SK-N-SH (cell line): Measurements from ENCODE around the gene PKM. TPM values are rescaled to one million over a fixed set of nuclear protein-coding genes. Genes with fewer than 3 reads are reported as not detected.

ENCODE experiments used
- CTCF ChIA-PET: fragments of 300-600, 350-600 bp; formaldehyde crosslinking; extraction: SDS; loops from one replicate; lab custom pipeline; 2021; lab: Yijun Ruan, JAX
- POLR2A ChIA-PET: fragments of 350-600 bp; sonication (Branson Sonifier 250); formaldehyde crosslinking; extraction: SDS; loops from one replicate; lab custom pipeline; 2020; ENCODE audit warnings: antibody characterized with exemption, inconsistent platforms; lab: Yijun Ruan, JAX
- DNase-seq: peaks from one replicate; pipeline ENCODE4 v3.0.0; 2012
- H2AFZ ChIP-seq: fragments of 200-600 bp; sonication (generic); 2 replicates; pipeline ENCODE4 v1.8.1; 2016; ENCODE audit warnings: antibody characterized with exemption, mild to moderate bottlenecking, low read depth
- H3F3A ChIP-seq: fragments of 200-600 bp; sonication (generic); replicated peaks from 2 replicates; pipeline ENCODE3; 2016; ENCODE audit warnings: antibody characterized with exemption, mild to moderate bottlenecking; ENCODE audit not compliant: insufficient read depth
- H3K27ac ChIP-seq, 2 experiments: fragments of 200-500 bp in 1 of 2; fragments of 200-600 bp in 1 of 2; sonication (Bioruptor generic) in 1 of 2; sonication (generic), shearing (Covaris generic) in 1 of 2; 2 replicates each; pipeline versions ENCODE4 v1.5.1 to v1.6.1; 2014 to 2016; ENCODE audit warnings: low read depth in 2 of 2, inconsistent platforms in 1 of 2, low read length in 1 of 2, mild to moderate bottlenecking in 1 of 2, mixed read lengths in 1 of 2
- H3K27me3 ChIP-seq: fragments of 200-600 bp; sonication (generic), shearing (Covaris generic); 2 replicates; pipeline ENCODE4 v1.6.1; 2016; ENCODE audit warnings: mixed run types; ENCODE audit not compliant: insufficient read depth
- H3K36me3 ChIP-seq, 2 experiments: fragments of 200-500 bp in 1 of 2; fragments of 200-600 bp in 1 of 2; sonication (Bioruptor generic) in 1 of 2; sonication (generic) in 1 of 2; replicated peaks in 1 of 2; 2 replicates each; pipeline versions ENCODE3 to v1.5.1; 2014 to 2016; ENCODE audit warnings: low read length in 1 of 2, mild to moderate bottlenecking in 1 of 2; ENCODE audit not compliant: insufficient read depth in 2 of 2, control insufficient read depth in 1 of 2
- H3K4me1 ChIP-seq, 2 experiments: fragments of 200-500 bp in 1 of 2; fragments of 200-600 bp in 1 of 2; sonication (Bioruptor generic) in 1 of 2; sonication (generic), shearing (Covaris generic) in 1 of 2; 2 replicates each; pipeline versions ENCODE4 v1.5.1 to v1.6.1; 2014 to 2016; ENCODE audit warnings: low read depth in 1 of 2, low read length in 1 of 2, mixed run types in 1 of 2; ENCODE audit not compliant: insufficient read depth in 2 of 2, control insufficient read depth in 1 of 2
- H3K4me2 ChIP-seq: fragments of 200-600 bp; sonication (generic), shearing (Covaris generic); 2 replicates; pipeline ENCODE4 v1.6.1; 2017; ENCODE audit warnings: mixed run types
- H3K4me3 ChIP-seq, 2 experiments: fragments of 200-500 bp in 1 of 2; fragments of 200-600 bp in 1 of 2; sonication (Bioruptor generic) in 1 of 2; sonication (generic), shearing (Covaris generic) in 1 of 2; 2 replicates each; pipeline versions ENCODE4 v1.5.1 to v1.8.1; 2014 to 2016; ENCODE audit warnings: low read depth in 2 of 2, inconsistent platforms in 1 of 2, low read length in 1 of 2, mild to moderate bottlenecking in 1 of 2, mixed read lengths in 1 of 2, moderate library complexity in 1 of 2
- H3K79me2 ChIP-seq: fragments of 200-600 bp; sonication (generic); 2 replicates; pipeline ENCODE4 v1.8.1; 2017; ENCODE audit warnings: mild to moderate bottlenecking; ENCODE audit not compliant: insufficient read depth
- H3K9ac ChIP-seq: fragments of 200-600 bp; sonication (generic); 2 replicates; pipeline ENCODE4 v1.6.1; 2017; ENCODE audit warnings: mixed run types
- H3K9me2 ChIP-seq: fragments of 200-600 bp; sonication (generic); 2 replicates; pipeline ENCODE4 v1.6.1; 2017; ENCODE audit warnings: mixed run types
- H3K9me3 ChIP-seq: fragments of 200-600 bp; sonication (generic); 2 replicates; pipeline ENCODE4 v1.6.1; 2017; ENCODE audit warnings: mixed run types, mild to moderate bottlenecking, moderate library complexity
- H4K20me1 ChIP-seq: fragments of 200-600 bp; sonication (generic); 2 replicates; pipeline ENCODE4 v1.6.1; 2017; ENCODE audit warnings: mild to moderate bottlenecking, mixed run types; ENCODE audit not compliant: insufficient read depth
- CHD2 ChIP-seq: fragments of 150-350 bp; IDR thresholded peaks from 2 replicates; pipeline ENCODE4 v1.6.1; 2018; ENCODE audit warnings: low read length; ENCODE audit not compliant: partially characterized antibody
- FOSL2 ChIP-seq: IDR thresholded peaks from 2 replicates; pipeline ENCODE4 v1.4.0; 2012; ENCODE audit warnings: low read depth, mild to moderate bottlenecking, moderate library complexity, borderline replicate concordance
- JUND ChIP-seq: IDR thresholded peaks from 2 replicates; pipeline ENCODE4 v1.4.0; 2012
- MXI1 ChIP-seq: IDR thresholded peaks from 2 replicates; pipeline ENCODE4 v1.6.1; 2012; ENCODE audit warnings: mild to moderate bottlenecking, low read depth, low read length, improper control_type of control experiment
- NFIC ChIP-seq: IDR thresholded peaks from 2 replicates; pipeline ENCODE4 v1.4.0; 2012; ENCODE audit warnings: borderline replicate concordance
- NRF1 ChIP-seq: IDR thresholded peaks from 2 replicates; pipeline ENCODE4 v1.6.1; 2012; ENCODE audit warnings: low read depth, mild to moderate bottlenecking, low read length
- POLR2AphosphoS5 ChIP-seq: IDR thresholded peaks from 2 replicates; pipeline ENCODE4 v1.6.1; 2012; ENCODE audit warnings: low read depth, low read length
- RAD21 ChIP-seq: IDR thresholded peaks from 2 replicates; pipeline ENCODE4 v1.6.1; 2012; ENCODE audit warnings: mild to moderate bottlenecking, low read length
- SMC3 ChIP-seq: IDR thresholded peaks from 2 replicates; pipeline ENCODE4 v1.6.1; 2012; ENCODE audit warnings: low read depth, low read length, improper control_type of control experiment
- WGBS: methylation state at CpG from one replicate; pipeline ENCODE4 v1.1.6; 2017; ENCODE audit warnings: low lambda C conversion rate; 5-methylcytosine and 5-hydroxymethylcytosine counted together
- polyA plus RNA-seq, 3 experiments: library from polyadenylated mRNA; depleted of rRNA; stranded (reverse); fragments of >200 nt; gene quantifications; 2 replicates each; pipeline ENCODE4 v1.2.3, GENCODE V29; 2012
- TF ChIP-seq, protein P1 (sequence below): IDR thresholded peaks from 2 replicates; pipeline ENCODE4 v1.4.0; 2012; ENCODE audit warnings: low read depth, borderline replicate concordance
- TF ChIP-seq, protein P2 (sequence below): fragments of 150-350 bp; IDR thresholded peaks from 2 replicates; pipeline ENCODE4 v1.6.1; 2017; ENCODE audit warnings: antibody characterized with exemption, low read length, low read depth, borderline replicate concordance
- TF ChIP-seq, protein P3 (sequence below): fragments of 150-350 bp; IDR thresholded peaks from 2 replicates; pipeline ENCODE4 v1.6.1; 2016; ENCODE audit warnings: mild to moderate bottlenecking, low read depth, low read length
- TF ChIP-seq, protein P4 (sequence below): IDR thresholded peaks from 2 replicates; pipeline ENCODE4; 2012
- TF ChIP-seq, protein P5 (sequence below): IDR thresholded peaks from 2 replicates; pipeline ENCODE4 v1.4.0; 2012; ENCODE audit warnings: low read depth, borderline replicate concordance

The PKM gene
- polyA plus RNA-seq, 1 of the 3 experiments (the other 2 are of a cell fraction): 1,453 TPM

DNA sequence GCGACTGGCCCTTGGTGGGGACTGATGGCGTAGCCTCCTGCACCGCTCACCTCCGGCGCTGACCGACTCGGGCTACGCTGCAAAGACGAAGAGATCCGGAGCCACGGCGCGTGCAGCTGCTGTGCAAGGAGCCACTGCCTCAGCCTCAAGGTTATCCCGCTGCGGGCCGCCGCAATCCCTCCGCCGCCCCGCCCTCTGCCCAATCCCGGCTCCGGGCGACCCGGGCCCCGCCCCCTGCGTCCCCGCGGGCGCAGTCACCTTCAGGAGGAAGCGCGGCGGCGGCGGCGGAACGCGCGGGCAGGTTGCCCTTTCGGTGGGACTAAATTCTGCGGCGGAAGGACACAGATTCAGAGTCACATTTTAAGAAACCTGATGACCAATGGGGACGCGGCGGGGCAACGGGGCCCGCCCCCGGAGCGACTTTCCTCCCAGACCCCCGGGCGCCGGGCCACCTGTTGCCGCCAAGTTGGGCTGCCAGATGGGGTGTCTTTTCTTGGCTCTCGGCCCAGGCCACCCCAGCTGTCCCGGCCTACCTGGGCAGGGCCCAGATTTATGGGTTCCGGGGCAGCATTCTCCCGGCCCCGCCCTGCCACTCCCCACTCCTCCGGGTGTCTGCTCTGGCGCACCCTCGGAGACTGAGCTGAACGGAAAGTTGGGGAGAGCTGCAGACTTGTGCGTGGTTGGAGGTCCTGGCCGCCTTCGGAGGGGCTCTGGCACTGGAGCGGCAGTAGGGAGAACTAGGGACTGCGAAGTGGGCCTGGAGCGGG, at the start of gene PKM (continued):
- TF ChIP-seq MXI1: peak; percentile 67
- 0 out of 2 replicates have a peak, but pooled peaks have one; percentile 0 for TF ChIP-seq JUND
- TF ChIP-seq, protein P1, sequence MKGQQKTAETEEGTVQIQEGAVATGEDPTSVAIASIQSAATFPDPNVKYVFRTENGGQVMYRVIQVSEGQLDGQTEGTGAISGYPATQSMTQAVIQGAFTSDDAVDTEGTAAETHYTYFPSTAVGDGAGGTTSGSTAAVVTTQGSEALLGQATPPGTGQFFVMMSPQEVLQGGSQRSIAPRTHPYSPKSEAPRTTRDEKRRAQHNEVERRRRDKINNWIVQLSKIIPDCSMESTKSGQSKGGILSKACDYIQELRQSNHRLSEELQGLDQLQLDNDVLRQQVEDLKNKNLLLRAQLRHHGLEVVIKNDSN: peak; percentile 12; the same call in 1 of the 2 replicates
- no peak for TF ChIP-seq RAD21
- TF ChIP-seq, protein P2, sequence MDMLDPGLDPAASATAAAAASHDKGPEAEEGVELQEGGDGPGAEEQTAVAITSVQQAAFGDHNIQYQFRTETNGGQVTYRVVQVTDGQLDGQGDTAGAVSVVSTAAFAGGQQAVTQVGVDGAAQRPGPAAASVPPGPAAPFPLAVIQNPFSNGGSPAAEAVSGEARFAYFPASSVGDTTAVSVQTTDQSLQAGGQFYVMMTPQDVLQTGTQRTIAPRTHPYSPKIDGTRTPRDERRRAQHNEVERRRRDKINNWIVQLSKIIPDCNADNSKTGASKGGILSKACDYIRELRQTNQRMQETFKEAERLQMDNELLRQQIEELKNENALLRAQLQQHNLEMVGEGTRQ: no peak
- peak; percentile 96 for TF ChIP-seq CHD2
- TF ChIP-seq SMC3: no peak
- TF ChIP-seq, protein P3, sequence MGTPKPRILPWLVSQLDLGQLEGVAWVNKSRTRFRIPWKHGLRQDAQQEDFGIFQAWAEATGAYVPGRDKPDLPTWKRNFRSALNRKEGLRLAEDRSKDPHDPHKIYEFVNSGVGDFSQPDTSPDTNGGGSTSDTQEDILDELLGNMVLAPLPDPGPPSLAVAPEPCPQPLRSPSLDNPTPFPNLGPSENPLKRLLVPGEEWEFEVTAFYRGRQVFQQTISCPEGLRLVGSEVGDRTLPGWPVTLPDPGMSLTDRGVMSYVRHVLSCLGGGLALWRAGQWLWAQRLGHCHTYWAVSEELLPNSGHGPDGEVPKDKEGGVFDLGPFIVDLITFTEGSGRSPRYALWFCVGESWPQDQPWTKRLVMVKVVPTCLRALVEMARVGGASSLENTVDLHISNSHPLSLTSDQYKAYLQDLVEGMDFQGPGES: no peak
- TF ChIP-seq FOSL2: no peak
- TF ChIP-seq POLR2AphosphoS5: peak; percentile 99
- TF ChIP-seq NFIC: peak; percentile 72; the same call in 1 of the 2 replicates

DNA sequence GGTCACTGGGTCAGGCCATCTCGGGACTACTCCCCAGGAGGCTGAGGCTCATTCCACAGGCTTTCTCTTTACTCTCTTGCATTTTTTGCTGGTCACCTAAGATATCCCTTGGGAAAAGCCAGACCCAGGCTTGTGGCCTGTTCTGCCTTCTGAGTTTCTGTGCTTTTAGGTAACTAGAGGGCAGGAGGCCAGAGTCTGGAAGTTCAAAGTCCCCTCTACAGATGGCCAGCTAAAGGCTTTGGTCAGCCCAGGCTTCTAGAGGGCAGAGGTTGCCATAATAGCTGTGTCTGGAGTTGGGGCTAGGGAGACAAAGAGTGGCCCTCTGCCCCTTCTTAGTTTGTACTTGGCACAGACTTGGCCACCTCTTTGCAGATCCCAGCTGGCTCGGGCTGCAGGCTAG, 49.8 kb upstream of the PKM start:
- no peaks in the 10 kb centered on the region for H3K9me3 ChIP-seq
- ChIA-PET CTCF (interaction anchor here (1.1 to 2.4 kb wide), 2 partner anchors 8 to 11 kb away, joined by 4 to 7 read pairs; no protein-coding TSS in a partner anchor), POLR2A (no interaction called here)
- no peak for DNase-seq
- H4K20me1 ChIP-seq: no peaks in the 10 kb centered on the region
- TF ChIP-seq, protein P4, sequence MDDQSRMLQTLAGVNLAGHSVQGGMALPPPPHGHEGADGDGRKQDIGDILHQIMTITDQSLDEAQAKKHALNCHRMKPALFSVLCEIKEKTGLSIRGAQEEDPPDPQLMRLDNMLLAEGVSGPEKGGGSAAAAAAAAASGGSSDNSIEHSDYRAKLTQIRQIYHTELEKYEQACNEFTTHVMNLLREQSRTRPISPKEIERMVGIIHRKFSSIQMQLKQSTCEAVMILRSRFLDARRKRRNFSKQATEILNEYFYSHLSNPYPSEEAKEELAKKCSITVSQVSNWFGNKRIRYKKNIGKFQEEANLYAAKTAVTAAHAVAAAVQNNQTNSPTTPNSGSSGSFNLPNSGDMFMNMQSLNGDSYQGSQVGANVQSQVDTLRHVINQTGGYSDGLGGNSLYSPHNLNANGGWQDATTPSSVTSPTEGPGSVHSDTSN: no peak
- TF ChIP-seq, protein P5, sequence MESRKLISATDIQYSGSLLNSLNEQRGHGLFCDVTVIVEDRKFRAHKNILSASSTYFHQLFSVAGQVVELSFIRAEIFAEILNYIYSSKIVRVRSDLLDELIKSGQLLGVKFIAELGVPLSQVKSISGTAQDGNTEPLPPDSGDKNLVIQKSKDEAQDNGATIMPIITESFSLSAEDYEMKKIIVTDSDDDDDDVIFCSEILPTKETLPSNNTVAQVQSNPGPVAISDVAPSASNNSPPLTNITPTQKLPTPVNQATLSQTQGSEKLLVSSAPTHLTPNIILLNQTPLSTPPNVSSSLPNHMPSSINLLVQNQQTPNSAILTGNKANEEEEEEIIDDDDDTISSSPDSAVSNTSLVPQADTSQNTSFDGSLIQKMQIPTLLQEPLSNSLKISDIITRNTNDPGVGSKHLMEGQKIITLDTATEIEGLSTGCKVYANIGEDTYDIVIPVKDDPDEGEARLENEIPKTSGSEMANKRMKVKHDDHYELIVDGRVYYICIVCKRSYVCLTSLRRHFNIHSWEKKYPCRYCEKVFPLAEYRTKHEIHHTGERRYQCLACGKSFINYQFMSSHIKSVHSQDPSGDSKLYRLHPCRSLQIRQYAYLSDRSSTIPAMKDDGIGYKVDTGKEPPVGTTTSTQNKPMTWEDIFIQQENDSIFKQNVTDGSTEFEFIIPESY: no peak
- TF ChIP-seq NRF1: no peak
- no peaks in the 10 kb centered on the region for H3K27me3 ChIP-seq
- 67% methylated on average over 2 of the region's 2 CpGs for WGBS
- no peaks in the 10 kb centered on the region for H3K36me3 ChIP-seq
- H3K9ac ChIP-seq: no peak overlapping the region
- no peaks in the 10 kb centered on the region for H3K9me2 ChIP-seq
- no peaks in the 10 kb centered on the region for H3K4me1 ChIP-seq
- H3K4me3 ChIP-seq: no peak overlapping the region
- H3F3A ChIP-seq: no peaks in the 10 kb centered on the region
- H3K4me2 ChIP-seq: no peak overlapping the region
- H3K27ac ChIP-seq: no peak overlapping the region
- H3K79me2 ChIP-seq: no peaks in the 10 kb centered on the region
- no peak overlapping the region for H2AFZ ChIP-seq
